ENCODE measurements around the gene FIZ1. TPM values are rescaled to one million over a fixed set of nuclear protein-coding genes. Genes with fewer than 3 reads are reported as not detected.

FIZ1 gene
- polyA plus RNA-seq, 1 donor from 2014 or later: 7.4 TPM

DNA sequence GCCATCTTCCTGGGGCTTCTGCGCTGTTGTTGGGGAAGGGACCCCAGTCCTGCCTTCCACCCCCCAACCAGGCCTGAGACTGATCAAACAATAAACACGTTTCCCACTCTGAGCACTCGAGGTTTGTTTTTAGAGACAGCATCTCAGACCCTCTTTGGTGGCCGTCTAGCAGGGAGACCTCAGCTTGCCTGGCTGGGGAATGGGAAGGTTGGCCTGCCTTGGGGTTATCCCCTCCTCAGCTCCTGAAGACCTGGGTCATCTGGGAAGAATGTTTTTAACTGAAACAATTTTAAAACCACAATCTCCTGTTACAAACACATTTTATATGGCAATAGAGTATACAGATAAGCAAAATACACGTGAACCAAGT, 46.2 kb upstream of the FIZ1 start:
- no peak overlapping the region for H2AFZ ChIP-seq (ENCODE audit: low read depth, low read length)
- H3K27ac ChIP-seq (ENCODE audit: low read length): no peak overlapping the region
- H3K9me3 ChIP-seq (ENCODE audit: low read length): no peaks in the 10 kb centered on the region
- no peaks in the 10 kb centered on the region for H3K9me2 ChIP-seq (ENCODE audit: insufficient read depth, low read length)
- no peak overlapping the region for H3K9ac ChIP-seq (ENCODE audit: low read length)
- no peak overlapping the region for H3K4me3 ChIP-seq (ENCODE audit: low read length)
- no peaks in the 10 kb centered on the region for H4K20me1 ChIP-seq (ENCODE audit: insufficient read depth)
- TF ChIP-seq POLR2AphosphoS5 (IDR thresholded peaks at IDR 0.05) (no peak), MXI1 (conservative IDR thresholded peaks at IDR 0.05; ENCODE audit: poor library complexity, severe bottlenecking) (no peak), EZH2 (IDR thresholded peaks at IDR 0.05; ENCODE audit: borderline replicate concordance, insufficient read depth, low read length, poor library complexity, severe bottlenecking) (no peak), SMC3 (conservative IDR thresholded peaks at IDR 0.05; ENCODE audit: poor library complexity) (no peak), TAF1 (IDR thresholded peaks at IDR 0.05; ENCODE audit: low read depth) (no peak), REST (IDR thresholded peaks at IDR 0.05; ENCODE audit: borderline replicate concordance) (no peak), RAD21 (conservative IDR thresholded peaks at IDR 0.05) (no peak), EP300 (conservative IDR thresholded peaks at IDR 0.05; ENCODE audit: poor library complexity, severe bottlenecking) (no peak)
- TF ChIP-seq, protein P1, sequence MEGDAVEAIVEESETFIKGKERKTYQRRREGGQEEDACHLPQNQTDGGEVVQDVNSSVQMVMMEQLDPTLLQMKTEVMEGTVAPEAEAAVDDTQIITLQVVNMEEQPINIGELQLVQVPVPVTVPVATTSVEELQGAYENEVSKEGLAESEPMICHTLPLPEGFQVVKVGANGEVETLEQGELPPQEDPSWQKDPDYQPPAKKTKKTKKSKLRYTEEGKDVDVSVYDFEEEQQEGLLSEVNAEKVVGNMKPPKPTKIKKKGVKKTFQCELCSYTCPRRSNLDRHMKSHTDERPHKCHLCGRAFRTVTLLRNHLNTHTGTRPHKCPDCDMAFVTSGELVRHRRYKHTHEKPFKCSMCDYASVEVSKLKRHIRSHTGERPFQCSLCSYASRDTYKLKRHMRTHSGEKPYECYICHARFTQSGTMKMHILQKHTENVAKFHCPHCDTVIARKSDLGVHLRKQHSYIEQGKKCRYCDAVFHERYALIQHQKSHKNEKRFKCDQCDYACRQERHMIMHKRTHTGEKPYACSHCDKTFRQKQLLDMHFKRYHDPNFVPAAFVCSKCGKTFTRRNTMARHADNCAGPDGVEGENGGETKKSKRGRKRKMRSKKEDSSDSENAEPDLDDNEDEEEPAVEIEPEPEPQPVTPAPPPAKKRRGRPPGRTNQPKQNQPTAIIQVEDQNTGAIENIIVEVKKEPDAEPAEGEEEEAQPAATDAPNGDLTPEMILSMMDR (IDR thresholded peaks at IDR 0.05; ENCODE audit: poor library complexity, severe bottlenecking): no peak
- peaks cover 28% of the 10 kb centered on the region for H3K79me2 ChIP-seq (replicated peaks; ENCODE audit: insufficient read depth, low read length)
- H3K27me3 ChIP-seq (ENCODE audit: insufficient read depth, low read depth, low read length): no peaks in the 10 kb centered on the region
- no peaks in the 10 kb centered on the region for H3F3A ChIP-seq (ENCODE audit: insufficient read depth, low read length, poor library complexity, severe bottlenecking)
- no peaks in the 10 kb centered on the region for H3K36me3 ChIP-seq (ENCODE audit: insufficient read depth, low read length)
- no peak overlapping the region for H3K4me2 ChIP-seq (ENCODE audit: low read length)

GRCh38 chr19:55644842-55645511, 45.7 kb upstream of the FIZ1 start:
- TF ChIP-seq SMC3 (conservative IDR thresholded peaks at IDR 0.05; ENCODE audit: poor library complexity) (no peak), RAD21 (conservative IDR thresholded peaks at IDR 0.05) (no peak), REST (IDR thresholded peaks at IDR 0.05; ENCODE audit: borderline replicate concordance) (no peak), POLR2AphosphoS5 (IDR thresholded peaks at IDR 0.05) (no peak), MXI1 (conservative IDR thresholded peaks at IDR 0.05; ENCODE audit: poor library complexity, severe bottlenecking) (no peak), TAF1 (IDR thresholded peaks at IDR 0.05; ENCODE audit: low read depth) (no peak), EP300 (conservative IDR thresholded peaks at IDR 0.05; ENCODE audit: poor library complexity, severe bottlenecking) (no peak), EZH2 (IDR thresholded peaks at IDR 0.05; ENCODE audit: borderline replicate concordance, insufficient read depth, low read length, poor library complexity, severe bottlenecking) (no peak)
- TF ChIP-seq, protein P1 (IDR thresholded peaks at IDR 0.05; ENCODE audit: poor library complexity, severe bottlenecking): no peak
- Histone ChIP-seq H3K79me2 (replicated peaks; ENCODE audit: insufficient read depth, low read length) (peaks cover 28% of the 10 kb centered on the region), H3K27me3 (ENCODE audit: insufficient read depth, low read depth, low read length) (no peaks in the 10 kb centered on the region), H3F3A (ENCODE audit: insufficient read depth, low read length, poor library complexity, severe bottlenecking) (no peaks in the 10 kb centered on the region), H3K27ac (ENCODE audit: low read length) (no peak overlapping the region), H3K36me3 (ENCODE audit: insufficient read depth, low read length) (no peaks in the 10 kb centered on the region), H4K20me1 (ENCODE audit: insufficient read depth) (no peaks in the 10 kb centered on the region), H3K9me3 (ENCODE audit: low read length) (no peaks in the 10 kb centered on the region), H3K9me2 (ENCODE audit: insufficient read depth, low read length) (no peaks in the 10 kb centered on the region), H3K4me3 (ENCODE audit: low read length) (peak overlapping the region; percentile 78), H3K9ac (ENCODE audit: low read length) (no peak overlapping the region), H2AFZ (ENCODE audit: low read depth, low read length) (no peak overlapping the region), H3K4me2 (ENCODE audit: low read length) (no peak overlapping the region)
